Skin epidermis (tissue), 12 donors: ENCODE measurements around the gene EYA4.
"Not testable (repeated sequence)": the region's sequence is repeated elsewhere in the genome, so short reads cannot be mapped to it uniquely, and the experiment has no call there.

Source experiments
- H3K27ac ChIP-seq, 21 experiments: fragments of 200-600 bp; sonication (generic) in 11 of 21; one replicate each; pipeline ENCODE4 v1.5.0; 2020; ENCODE audit warnings: mild to moderate bottlenecking in 3 of 21, inconsistent platforms in 2 of 21, moderate library complexity in 2 of 21
- H3K4me3 ChIP-seq, 7 experiments: fragments of 200-600 bp; sonication (generic) in 2 of 7; one replicate each; pipeline ENCODE4 v1.5.0; 2020; ENCODE audit warnings: inconsistent platforms in 2 of 7, mild to moderate bottlenecking in 2 of 7, moderate library complexity in 1 of 7

The EYA4 gene

GRCh38 chr6:133388731-133389130 is 147.6 kb downstream of the EYA4 start:
- H3K4me3 ChIP-seq, result no peak overlapping the region
- H3K27ac ChIP-seq, result no peak overlapping the region

DNA sequence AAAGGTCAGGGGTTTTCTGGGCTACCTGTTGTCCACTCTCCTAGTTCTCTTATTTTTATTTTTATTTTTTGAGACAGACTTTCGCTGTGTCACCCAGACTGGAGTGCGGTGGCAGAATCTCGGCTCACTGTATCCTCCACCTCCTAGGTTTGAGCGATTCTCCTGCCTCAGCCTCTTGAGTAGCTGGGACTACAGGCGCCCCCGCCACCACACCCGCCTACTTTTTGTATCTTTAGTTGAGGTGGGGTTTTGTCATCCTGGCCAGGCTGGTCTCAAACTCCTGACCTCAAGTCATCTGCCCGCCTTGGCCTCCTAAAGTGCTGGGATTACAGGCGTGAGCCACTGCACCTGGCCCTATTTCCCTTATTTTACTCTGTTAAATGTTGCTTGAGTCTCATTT is 149.0 kb downstream of the EYA4 start:
- Histone ChIP-seq H3K27ac (no peak overlapping the region), H3K4me3 (no peak overlapping the region)

GRCh38 chr6:133392015-133392414 is 150.9 kb downstream of the EYA4 start:
- Histone ChIP-seq H3K4me3 (no peak overlapping the region), H3K27ac (no peak overlapping the region)

DNA sequence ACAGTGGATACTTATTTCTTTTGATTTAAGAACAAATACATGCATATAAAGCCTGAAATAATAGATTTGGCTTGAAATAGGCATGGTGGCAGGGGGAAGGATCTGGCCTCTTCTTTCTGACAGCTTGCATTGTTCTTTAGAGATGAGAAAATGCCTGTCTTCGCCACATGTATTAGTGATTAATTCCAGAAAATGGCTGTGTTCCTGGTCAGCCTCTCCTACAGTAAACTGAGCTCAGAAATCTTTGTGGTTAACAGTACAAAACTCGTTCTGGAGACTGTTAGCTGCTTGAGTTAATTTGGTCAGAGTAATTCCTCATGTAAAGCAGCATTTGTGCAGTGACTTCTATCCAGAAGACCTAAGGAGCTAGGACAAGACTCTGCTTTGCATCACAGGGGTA is 151.5 kb downstream of the EYA4 start:
- Histone ChIP-seq H3K4me3 (no peak overlapping the region), H3K27ac (no peak overlapping the region)

DNA sequence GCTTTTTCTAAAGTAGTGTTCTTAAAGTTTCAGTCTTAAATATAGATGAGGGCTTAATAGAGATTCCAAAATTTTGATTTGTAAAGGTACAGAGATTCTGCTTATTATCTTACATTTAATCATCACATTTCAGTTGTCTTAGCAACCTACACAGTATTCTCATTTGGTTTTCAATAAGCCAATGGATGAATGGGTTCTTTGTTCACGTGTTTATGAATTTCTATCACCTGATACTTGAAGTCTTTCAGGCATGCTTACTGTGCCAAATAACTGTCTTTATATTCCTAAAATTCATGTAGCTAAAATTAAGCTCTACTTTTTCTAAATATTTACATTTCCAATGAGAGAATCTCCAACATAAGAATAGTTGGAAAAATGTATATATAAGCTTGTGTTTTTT is 152.7 kb downstream of the EYA4 start:
- Histone ChIP-seq H3K4me3 (no peak overlapping the region), H3K27ac (no peak overlapping the region)

DNA sequence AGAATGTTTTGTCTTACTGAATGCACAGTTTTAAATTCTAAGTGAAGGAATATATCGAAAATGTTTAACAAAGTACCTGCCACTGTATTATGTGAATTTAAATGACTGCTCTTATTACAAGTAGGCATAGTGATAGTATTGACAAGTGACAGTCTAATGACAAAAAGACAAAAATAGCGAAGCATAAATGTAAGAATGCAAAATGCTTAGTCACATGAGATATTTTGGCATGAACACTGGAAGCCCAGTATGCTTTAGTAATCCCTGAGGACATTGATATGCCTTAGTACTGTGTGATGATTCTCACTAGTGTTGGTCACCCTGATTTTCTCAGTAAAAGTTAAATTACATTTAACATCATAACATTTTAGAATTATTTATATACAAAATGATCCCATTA is 153.5 kb downstream of the EYA4 start:
- no peak overlapping the region for H3K4me3 ChIP-seq
- H3K27ac ChIP-seq, result no peak overlapping the region

DNA sequence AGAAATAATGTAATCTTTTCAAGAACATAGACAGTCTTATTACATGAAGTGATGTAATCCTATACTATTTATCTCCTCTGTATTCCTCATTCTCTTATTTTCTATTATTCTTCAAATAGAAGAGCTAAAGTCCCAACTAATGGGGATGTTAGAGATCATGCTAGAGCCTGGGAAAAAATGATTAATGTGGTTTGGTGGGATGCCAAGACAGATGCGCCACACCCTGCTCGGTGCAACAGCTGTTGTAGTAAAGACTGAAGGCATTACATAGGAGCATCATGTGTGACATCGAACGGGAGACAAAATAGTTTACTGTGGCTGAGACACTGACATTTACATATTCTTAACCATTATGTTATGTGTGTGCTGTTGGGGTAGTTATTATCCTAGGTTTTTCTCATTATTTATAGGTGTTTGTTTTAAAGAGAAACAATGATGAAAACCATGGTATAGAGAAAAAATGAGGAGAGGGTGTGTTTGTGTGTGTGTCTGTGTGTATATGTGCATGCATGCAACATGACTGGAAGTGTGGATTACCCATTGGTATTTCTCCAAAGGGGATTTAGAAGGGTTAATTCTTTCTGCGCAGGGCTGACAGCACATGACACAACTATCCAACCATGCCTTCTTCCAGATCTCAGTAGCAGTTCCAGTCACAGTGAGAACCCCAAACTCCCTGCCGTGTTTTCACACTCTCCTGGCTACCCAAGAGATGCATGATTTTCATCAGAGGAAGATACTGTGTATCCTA is 155.3 kb downstream of the EYA4 start:
- no peak overlapping the region for H3K27ac ChIP-seq
- H3K4me3 ChIP-seq, result no peak overlapping the region

GRCh38 chr6:133396984-133397348 is 155.8 kb downstream of the EYA4 start:
- Histone ChIP-seq H3K4me3 (no peak overlapping the region), H3K27ac (no peak overlapping the region)

DNA sequence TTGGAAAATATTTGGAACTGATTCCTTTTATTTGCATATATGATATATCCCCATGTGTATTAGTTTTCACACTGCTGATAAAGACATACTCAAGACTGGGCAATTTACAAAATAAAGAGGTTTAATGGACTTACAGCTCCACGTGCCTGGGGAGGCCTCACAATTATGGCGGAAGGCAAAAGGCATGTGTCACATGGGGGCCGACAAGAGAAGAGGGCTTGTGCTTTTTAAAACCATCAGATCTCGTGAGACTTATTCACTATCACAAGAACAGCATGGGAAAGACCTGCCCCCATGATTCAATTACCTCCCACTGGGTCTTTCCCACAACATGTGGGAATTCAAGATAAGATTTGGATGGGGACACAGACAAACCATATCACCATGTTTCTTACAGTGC is 156.4 kb downstream of the EYA4 start:
- not testable (repeated sequence) for H3K4me3 ChIP-seq, H3K27ac ChIP-seq

DNA sequence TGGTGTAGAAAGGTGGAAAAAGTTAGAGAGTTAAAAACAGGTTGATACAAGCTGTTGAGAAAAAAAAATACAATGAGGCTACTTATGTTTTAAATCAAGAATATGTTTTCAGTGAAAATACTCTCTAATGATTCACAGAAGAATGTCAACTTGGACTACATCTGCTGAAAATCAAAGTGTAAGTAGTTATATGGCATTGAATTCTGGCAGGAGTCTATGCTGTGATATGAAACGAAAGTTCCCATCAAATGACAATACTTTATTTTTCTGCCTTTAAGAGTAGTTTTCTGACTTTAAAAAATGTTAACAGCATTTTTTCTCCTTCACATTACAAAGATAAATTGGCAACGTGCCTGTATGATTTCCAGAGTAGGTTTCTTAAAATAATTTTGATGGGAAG is 158.3 kb downstream of the EYA4 start:
- no peak overlapping the region for H3K4me3 ChIP-seq
- no peak overlapping the region for H3K27ac ChIP-seq

- no peak overlapping the region for H3K27ac ChIP-seq
- H3K4me3 ChIP-seq, result no peak overlapping the region
These were observed 163.0 kb downstream of the EYA4 start for GRCh38 chr6:133404151-133404550.

GRCh38 chr6:133404728-133405127 is 163.6 kb downstream of the EYA4 start:
- Histone ChIP-seq H3K27ac (no peak overlapping the region), H3K4me3 (no peak overlapping the region)

GRCh38 chr6:133407320-133408100 is 166.4 kb downstream of the EYA4 start:
- H3K4me3 ChIP-seq, result no peak overlapping the region
- H3K27ac ChIP-seq, result no peak overlapping the region

DNA sequence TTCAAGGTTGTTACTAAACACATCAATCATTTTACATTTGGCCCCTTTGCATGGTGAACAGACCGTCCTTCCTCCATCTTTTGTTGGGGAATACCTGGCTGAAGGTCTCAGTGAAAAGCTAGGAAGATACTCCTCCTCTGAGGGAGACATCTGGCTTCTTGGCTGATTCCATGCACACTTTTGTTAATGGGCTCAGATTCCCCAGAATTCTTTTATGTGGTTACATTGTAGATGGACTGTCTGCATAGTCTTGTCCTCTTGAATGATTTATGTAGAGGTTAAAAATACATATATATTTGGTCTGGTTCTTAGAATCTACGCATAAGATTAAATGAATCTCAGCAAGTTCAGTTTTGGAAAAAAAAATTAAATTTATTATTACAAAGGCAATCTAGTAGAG is 167.0 kb downstream of the EYA4 start:
- H3K27ac ChIP-seq, result no peak overlapping the region
- no peak overlapping the region for H3K4me3 ChIP-seq

DNA sequence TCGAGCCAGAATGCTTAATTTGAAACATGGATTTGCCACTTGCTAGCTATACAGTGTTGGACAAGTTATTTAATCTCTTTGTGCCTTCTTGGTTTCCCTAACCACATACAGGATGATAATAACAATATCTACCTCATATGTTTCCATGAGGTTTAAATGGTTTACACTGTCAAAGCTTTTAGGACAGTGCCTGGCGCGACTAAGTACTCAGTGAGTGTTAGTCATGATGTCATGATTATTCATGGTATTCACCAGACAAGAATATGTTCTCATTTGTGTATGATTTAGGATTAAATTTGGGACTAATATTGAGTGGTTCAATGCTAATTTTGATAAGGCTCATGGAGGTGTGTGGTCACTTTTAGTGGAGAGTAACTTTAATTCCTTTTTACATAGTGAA is 167.4 kb downstream of the EYA4 start:
- H3K4me3 ChIP-seq, result no peak overlapping the region

GRCh38 chr6:133410638-133411435 is 169.7 kb downstream of the EYA4 start:
- H3K4me3 ChIP-seq, result no peak overlapping the region
- H3K27ac ChIP-seq, result no peak overlapping the region

More for the DNA sequence above, 167.4 kb downstream of the EYA4 start:
- H3K27ac ChIP-seq, result no peak overlapping the region

DNA sequence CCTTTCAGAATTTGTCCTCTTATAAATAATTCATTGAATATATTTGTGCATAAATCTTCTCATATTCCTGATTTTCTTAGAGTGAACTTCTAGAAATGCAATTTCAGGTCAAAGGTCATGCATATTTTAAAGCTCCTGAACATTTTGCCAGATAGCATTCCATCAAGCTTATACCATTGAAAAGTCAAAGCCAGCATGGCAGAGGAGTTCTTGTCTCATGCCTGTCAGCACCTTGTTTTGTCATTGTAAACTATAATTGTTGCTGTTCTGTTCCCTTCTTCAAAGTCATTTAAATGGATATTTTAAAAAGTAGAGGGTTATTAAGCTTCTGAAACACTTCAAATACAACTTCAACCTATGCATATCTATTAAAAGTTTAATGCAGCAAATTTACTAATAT is 170.6 kb downstream of the EYA4 start:
- no peak overlapping the region for H3K4me3 ChIP-seq
- H3K27ac ChIP-seq, result no peak overlapping the region

GRCh38 chr6:133415262-133415661 is 174.1 kb downstream of the EYA4 start:
- Histone ChIP-seq H3K27ac (no peak overlapping the region), H3K4me3 (no peak overlapping the region)

DNA sequence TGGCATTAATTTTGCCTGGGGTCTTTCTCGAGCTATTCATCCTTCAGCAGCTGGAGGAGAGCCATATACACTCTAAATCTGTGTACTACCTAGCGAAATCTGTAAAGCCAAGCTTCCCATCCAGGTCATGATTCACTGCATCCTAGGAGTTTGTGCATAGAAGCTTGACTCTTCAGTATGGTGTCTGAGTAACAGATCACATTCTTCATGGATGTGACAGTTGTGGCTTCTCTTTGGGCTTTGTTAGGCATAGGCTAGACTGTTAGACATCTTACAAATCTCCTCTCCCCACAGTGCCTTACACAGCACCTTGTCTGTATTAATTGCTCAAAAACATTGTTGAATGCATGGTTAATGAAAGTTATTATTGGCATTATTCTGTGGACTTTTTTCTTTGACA is 177.0 kb downstream of the EYA4 start:
- Histone ChIP-seq H3K4me3 (no peak overlapping the region), H3K27ac (no peak overlapping the region)

DNA sequence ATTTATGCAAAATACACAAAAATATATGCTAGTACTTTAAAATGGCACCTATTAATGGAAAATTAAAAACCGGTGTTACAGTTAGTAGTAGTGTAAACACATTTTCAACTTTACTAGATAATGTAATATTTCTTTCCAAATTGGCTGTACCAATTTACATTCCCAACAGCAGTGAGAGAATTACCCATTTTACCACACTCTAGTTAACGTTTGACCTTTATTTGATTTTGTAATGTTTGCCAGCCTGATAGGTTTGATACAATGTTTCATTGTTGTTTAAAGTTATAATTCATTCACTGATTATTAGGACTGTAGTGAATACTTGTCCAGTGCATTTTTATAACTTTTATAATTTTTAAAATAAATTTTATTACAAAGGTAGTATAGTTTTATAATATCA is 182.1 kb downstream of the EYA4 start:
- H3K4me3 ChIP-seq, result no peak overlapping the region
- H3K27ac ChIP-seq, result no peak overlapping the region

DNA sequence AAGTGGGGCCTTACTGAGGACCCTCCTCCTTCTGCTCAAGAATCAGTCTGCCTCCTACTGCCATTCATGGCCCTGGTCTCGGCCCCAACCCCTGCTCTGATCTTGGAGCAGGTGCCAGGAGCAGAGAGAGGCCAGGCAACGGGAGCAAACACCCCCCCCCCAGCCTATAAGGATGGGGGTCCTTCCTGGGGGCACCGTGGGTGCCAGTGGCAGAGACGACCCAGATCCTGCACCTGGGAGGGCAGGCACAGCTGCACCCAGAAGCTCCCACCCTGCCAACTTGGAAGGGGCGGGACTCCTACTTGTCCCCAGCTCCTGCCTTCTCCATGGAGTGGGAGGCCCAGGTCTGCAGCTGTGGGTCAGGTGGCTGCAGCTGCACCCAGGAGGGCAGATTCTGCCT is 183.2 kb downstream of the EYA4 start:
- no peak overlapping the region for H3K27ac ChIP-seq

More for the DNA sequence above, 183.2 kb downstream of the EYA4 start:
- no peak overlapping the region for H3K4me3 ChIP-seq
